Calu3 (cell line): ENCODE measurements around the gene FAM124B. TPM values are rescaled to one million over a fixed set of nuclear protein-coding genes. Genes with fewer than 3 reads are reported as not detected.

Experiments
- BruUV-seq: library from RNA; stranded (reverse); fragments of 400-500 nt; replicated peaks from 2 replicates; lab custom pipeline; 2021; lab: Mats Ljungman, UMichigan
- CTCF ChIA-PET: fragments of 300-600 bp; sonication (Branson Sonifier 250); formaldehyde crosslinking; loops from one replicate; lab custom pipeline; 2022; ENCODE audit warnings: antibody characterized with exemption; lab: Charles Lee
- DNase-seq: peaks from one replicate; pipeline ENCODE4 v3.0.0; 2022
- H3K27ac Mint-ChIP-seq: one replicate; pipeline ENCODE4 v1.8.0; 2022; ENCODE audit warnings: mixed read lengths; ENCODE audit not compliant: unreplicated experiment
- H3K27me3 Mint-ChIP-seq: one replicate; pipeline ENCODE4 v1.8.0; 2022; ENCODE audit warnings: mixed read lengths; ENCODE audit not compliant: unreplicated experiment
- H3K36me3 Mint-ChIP-seq: one replicate; pipeline ENCODE4 v1.8.0; 2022; ENCODE audit warnings: mild to moderate bottlenecking, moderate library complexity, mixed read lengths; ENCODE audit not compliant: insufficient read depth, unreplicated experiment
- H3K4me1 Mint-ChIP-seq: one replicate; pipeline ENCODE4 v1.8.0; 2022; ENCODE audit warnings: mild to moderate bottlenecking, low read depth, mixed read lengths; ENCODE audit not compliant: unreplicated experiment
- H3K4me3 Mint-ChIP-seq: one replicate; pipeline ENCODE4 v1.8.0; 2022; ENCODE audit warnings: mild to moderate bottlenecking, low read depth, moderate library complexity, mixed read lengths; ENCODE audit not compliant: unreplicated experiment
- H3K9me3 Mint-ChIP-seq: one replicate; pipeline ENCODE4 v1.8.0; 2022; ENCODE audit warnings: low read depth, mixed read lengths; ENCODE audit not compliant: unreplicated experiment
- intact Hi-C: fragments of 100-400 bp; cut with micrococcal nuclease; formaldehyde crosslinking; loops from one replicate; pipeline ENCODE4 v1.10.0; 2022; ENCODE audit not compliant: unreplicated experiment
- total RNA-seq: library from RNA; stranded (reverse); gene quantifications from 2 replicates; pipeline ENCODE4 v1.2.3, GENCODE V29; 2022
- TF ChIP-seq, protein P1 (sequence below): fragments of 200-600 bp; IDR thresholded peaks from one replicate; pipeline ENCODE4 v1.8.0; 2022; ENCODE audit warnings: antibody characterized with exemption; ENCODE audit not compliant: unreplicated experiment

FAM124B gene
- total RNA-seq, 1 experiment from 2014 or later, result not detected

DNA sequence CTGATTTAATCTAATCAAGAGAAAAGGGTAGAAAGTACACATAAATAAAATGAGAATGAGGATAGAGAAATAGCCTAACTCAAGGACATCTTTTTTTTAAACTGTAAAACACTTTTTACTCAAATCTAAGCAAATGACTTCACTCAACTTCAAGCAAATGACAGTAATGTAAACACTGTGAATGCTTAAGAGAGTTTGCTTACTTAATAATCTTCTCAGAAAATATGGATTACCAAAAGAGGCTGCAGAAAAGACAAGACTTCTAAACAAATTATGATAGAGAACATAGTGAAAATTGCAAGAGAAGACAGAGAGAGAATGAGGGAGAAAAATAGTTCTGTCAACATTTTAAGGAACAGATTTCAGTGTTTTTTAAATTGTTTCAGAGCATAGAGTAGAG lies 52.5 kb downstream of the FAM124B start:
- H3K4me3 Mint-ChIP-seq, result no peak overlapping the region
- TF ChIP-seq, protein P1, sequence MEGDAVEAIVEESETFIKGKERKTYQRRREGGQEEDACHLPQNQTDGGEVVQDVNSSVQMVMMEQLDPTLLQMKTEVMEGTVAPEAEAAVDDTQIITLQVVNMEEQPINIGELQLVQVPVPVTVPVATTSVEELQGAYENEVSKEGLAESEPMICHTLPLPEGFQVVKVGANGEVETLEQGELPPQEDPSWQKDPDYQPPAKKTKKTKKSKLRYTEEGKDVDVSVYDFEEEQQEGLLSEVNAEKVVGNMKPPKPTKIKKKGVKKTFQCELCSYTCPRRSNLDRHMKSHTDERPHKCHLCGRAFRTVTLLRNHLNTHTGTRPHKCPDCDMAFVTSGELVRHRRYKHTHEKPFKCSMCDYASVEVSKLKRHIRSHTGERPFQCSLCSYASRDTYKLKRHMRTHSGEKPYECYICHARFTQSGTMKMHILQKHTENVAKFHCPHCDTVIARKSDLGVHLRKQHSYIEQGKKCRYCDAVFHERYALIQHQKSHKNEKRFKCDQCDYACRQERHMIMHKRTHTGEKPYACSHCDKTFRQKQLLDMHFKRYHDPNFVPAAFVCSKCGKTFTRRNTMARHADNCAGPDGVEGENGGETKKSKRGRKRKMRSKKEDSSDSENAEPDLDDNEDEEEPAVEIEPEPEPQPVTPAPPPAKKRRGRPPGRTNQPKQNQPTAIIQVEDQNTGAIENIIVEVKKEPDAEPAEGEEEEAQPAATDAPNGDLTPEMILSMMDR, result no peak
- intact Hi-C loops, result no loop called here
- BruUV-seq, result no TSS peak
- CTCF ChIA-PET, result no interaction called here
- H3K27me3 Mint-ChIP-seq, result peaks cover 20% of the 10 kb centered on the region
- H3K36me3 Mint-ChIP-seq, result no peaks in the 10 kb centered on the region
- no peak for DNase-seq
- H3K27ac Mint-ChIP-seq, result no peak overlapping the region
- H3K4me1 Mint-ChIP-seq, result no peaks in the 10 kb centered on the region
- peaks cover 3% of the 10 kb centered on the region for H3K9me3 Mint-ChIP-seq

DNA sequence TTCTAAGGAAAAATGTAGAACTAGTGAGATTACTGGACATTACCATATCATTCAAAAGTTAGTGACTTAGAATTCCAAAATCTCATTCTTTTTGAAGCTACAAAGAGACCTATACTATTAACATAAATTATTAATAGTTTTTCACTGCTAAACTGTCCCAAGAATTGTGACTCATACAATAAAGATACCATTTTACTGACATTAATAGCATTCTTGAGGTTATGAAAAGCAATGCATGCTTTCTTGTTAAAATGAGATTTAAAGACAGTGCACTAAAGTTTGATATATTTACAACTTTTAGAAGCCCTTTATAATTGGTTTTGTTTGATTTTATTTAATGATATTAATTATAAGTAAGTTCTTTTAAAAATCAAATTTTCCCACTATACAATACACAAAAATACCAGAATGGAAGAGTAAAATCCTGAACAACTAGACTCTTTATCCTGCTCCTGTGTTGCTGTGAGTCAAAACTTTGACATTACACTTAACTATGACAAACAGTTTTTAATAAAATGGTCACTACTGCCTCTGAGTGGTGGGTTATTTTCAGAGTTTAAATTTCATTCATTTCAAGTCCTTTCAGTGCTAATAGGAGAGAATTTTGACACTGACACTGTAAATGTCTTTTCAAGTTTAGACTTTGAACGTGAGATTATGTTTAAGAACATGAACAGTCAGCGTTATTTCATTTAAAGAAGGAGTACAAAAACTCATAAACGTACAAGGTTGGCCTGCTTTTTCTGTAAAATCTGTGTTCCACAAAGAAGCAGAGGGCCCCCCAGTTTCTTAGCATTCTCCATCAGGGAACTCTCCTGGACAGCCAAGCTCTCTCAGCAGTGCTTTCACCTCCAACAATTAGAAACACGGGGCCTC lies 54.5 kb downstream of the FAM124B start:
- CTCF ChIA-PET, result no interaction called here
- H3K36me3 Mint-ChIP-seq, result no peaks in the 10 kb centered on the region
- intact Hi-C loops, result no loop called here
- no peaks in the 10 kb centered on the region for H3K4me1 Mint-ChIP-seq
- H3K27me3 Mint-ChIP-seq, result peaks cover 9% of the 10 kb centered on the region
- no peak for DNase-seq
- no peak overlapping the region for H3K27ac Mint-ChIP-seq
- H3K9me3 Mint-ChIP-seq, result peaks cover 3% of the 10 kb centered on the region
- TF ChIP-seq, protein P1, result no peak
- no peak overlapping the region for H3K4me3 Mint-ChIP-seq
- BruUV-seq, result no TSS peak

DNA sequence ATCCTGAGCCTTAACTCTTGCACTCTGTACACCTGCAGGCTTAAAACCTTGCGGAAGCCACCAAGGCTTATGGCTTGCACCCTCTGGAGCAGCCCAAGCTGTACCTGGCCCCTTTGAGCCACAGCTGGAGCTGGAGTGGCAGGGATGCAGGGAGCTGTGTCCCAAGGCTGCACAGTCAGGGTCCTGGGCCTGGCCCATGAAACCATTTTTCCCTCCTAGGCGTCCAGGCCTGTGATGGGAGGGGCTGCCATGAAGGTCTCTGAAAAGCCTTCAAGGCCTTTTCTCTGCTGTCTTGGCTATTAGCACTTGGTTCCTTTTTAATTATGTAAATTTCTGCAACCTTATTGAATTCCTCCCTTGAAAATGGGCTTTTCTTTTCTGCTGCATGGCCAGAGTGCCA lies 56.4 kb downstream of the FAM124B start:
- H3K9me3 Mint-ChIP-seq, result peaks cover 3% of the 10 kb centered on the region
- TF ChIP-seq, protein P1, result no peak
- H3K4me3 Mint-ChIP-seq, result no peak overlapping the region
- no peaks in the 10 kb centered on the region for H3K27me3 Mint-ChIP-seq
- no TSS peak for BruUV-seq
- no peak for DNase-seq
- intact Hi-C loops, result no loop called here
- CTCF ChIA-PET, result no interaction called here
- H3K4me1 Mint-ChIP-seq, result no peaks in the 10 kb centered on the region
- H3K36me3 Mint-ChIP-seq, result no peaks in the 10 kb centered on the region
- H3K27ac Mint-ChIP-seq, result no peak overlapping the region

DNA sequence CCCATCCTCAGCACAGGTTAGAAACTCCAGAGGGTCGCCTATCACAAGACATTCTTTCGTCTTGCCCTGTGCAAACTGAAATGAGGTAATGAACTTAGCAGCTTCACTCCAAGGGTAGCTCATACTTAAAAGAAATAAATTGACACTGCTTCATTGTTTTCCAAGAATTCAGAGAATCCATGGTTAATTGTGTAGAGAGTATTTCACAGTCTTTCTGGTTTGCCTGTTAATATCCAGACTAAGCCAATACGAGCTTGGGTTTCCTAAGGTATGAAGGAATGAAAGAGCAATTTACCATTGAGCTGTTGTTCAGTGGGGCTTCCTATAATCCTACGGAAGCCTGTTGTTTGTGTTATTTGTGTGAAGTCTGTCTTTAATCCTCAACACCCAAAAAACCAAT lies 58.7 kb downstream of the FAM124B start:
- intact Hi-C loops, result no loop called here
- Mint-ChIP-seq H3K9me3 (peaks cover 3% of the 10 kb centered on the region), H3K36me3 (no peaks in the 10 kb centered on the region), H3K4me3 (no peak overlapping the region), H3K4me1 (no peaks in the 10 kb centered on the region), H3K27me3 (no peaks in the 10 kb centered on the region), H3K27ac (no peak overlapping the region)
- BruUV-seq, result no TSS peak
- DNase-seq, result no peak
- TF ChIP-seq, protein P1, result no peak
- CTCF ChIA-PET, result no interaction called here
